ENCODE results near the gene MCC.

The MCC gene

GRCh38 chr5:113119246-113119924 lies 368.9 kb downstream of the MCC start:
- no peak overlapping the region for H3K4me3 Mint-ChIP-seq
- H3K36me3 Mint-ChIP-seq, result no peaks in the 10 kb centered on the region
- peaks cover 17% of the 10 kb centered on the region for H3K27me3 Mint-ChIP-seq
- no peak overlapping the region for H3K27ac Mint-ChIP-seq
- no peaks in the 10 kb centered on the region for H3K4me1 Mint-ChIP-seq
- ATAC-seq, result no peak
- no peaks in the 10 kb centered on the region for H3K9me3 Mint-ChIP-seq

DNA sequence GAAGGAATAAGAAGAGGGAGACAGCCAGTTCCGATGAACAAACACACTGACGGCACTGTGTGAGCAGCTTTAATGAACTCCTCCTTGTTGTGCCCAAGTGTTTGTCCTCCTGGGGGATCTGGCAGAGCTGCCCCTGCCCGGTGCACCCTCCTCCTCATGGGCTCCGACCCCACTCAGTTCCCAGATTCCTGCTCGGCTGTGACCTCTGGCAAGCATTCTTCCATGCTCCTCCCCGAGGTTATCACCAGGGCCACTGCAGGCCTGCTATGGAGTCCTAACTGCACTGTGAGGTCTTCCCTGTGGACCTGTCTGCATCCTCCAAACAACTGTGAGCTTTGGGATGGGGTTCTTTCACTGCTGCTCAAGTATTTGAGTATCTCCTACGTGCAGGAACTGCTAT lies 369.5 kb downstream of the MCC start:
- no peaks in the 10 kb centered on the region for H3K36me3 Mint-ChIP-seq
- peaks cover 16% of the 10 kb centered on the region for H3K27me3 Mint-ChIP-seq
- H3K4me1 Mint-ChIP-seq, result no peaks in the 10 kb centered on the region
- no peak overlapping the region for H3K27ac Mint-ChIP-seq
- ATAC-seq, result no peak
- no peak overlapping the region for H3K4me3 Mint-ChIP-seq
- peaks cover 2% of the 10 kb centered on the region for H3K9me3 Mint-ChIP-seq

DNA sequence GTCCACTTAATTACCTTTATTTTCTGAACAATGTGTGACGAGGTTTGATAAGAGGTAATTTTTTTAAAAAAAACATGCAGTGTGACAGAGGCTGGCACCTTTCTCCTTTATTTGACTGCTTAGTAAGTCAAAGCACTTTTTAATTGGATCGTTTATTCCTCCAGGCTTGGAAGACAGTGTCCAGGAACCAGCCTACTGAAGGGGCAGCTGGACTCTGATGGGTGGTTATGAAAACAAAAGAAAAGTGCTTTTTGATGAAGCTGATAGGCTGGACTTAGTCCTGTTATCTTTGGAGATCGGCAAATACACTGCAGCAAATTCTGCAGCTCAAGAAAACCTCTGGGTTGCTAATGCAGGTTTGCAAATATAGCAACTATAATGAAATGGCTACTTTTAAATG lies 370.0 kb downstream of the MCC start:
- H3K27me3 Mint-ChIP-seq, result peaks cover 11% of the 10 kb centered on the region
- no peaks in the 10 kb centered on the region for H3K4me1 Mint-ChIP-seq
- no peaks in the 10 kb centered on the region for H3K36me3 Mint-ChIP-seq
- H3K4me3 Mint-ChIP-seq, result no peak overlapping the region
- H3K27ac Mint-ChIP-seq, result no peak overlapping the region
- ATAC-seq, result no peak
- peaks cover 2% of the 10 kb centered on the region for H3K9me3 Mint-ChIP-seq

DNA sequence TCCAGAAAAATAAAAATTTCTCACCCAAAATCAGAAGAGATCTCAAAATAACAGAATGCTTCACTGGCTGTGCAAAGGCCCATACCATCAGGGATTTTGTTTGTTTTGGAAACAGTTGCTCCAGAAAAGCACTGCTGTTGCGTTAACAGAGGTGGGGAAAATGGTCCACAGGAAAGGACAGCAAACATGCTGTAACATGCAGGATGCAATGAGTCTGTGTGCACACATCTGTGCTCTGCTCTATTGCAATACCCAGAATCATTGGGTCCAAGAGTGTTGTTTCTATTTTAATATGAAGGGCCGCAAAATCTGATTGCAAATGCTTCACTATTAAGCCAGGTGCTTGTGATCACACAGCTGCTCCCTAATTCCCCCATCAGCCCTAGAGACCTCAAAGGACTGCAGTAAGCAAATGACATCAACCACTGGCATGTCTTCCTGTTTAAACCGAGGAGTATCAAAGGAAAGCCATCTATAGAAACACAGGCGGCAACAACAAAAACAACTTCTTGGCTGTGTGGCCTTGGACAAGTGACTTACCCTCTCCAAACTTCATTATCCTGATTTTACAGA lies 370.6 kb downstream of the MCC start:
- H3K27me3 Mint-ChIP-seq, result peaks cover 8% of the 10 kb centered on the region
- peaks cover 2% of the 10 kb centered on the region for H3K9me3 Mint-ChIP-seq
- no peak for ATAC-seq

DNA sequence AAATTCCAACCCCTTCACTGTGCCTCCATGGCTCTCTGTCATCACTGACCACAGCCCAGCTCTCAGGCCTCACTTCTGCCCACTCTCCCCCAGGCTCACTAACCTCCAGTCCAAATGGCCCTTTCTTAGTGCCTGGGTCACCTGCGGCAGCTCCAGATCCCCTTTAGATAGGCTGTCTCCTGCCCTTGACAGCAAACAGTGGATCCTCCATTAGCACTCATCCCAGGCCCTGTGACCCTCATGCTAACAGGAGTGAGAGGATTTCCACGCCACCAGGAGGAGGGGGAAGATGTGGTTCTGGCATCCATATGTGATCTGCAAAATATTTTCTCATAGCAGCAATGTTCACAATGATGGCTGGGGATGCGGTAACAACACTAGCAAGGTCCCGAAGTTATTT lies 372.3 kb downstream of the MCC start:
- ATAC-seq, result no peak
- Mint-ChIP-seq H3K27ac (no peak overlapping the region), H3K4me1 (no peaks in the 10 kb centered on the region), H3K4me3 (no peak overlapping the region), H3K36me3 (no peaks in the 10 kb centered on the region), H3K27me3 (peaks cover 8% of the 10 kb centered on the region), H3K9me3 (peaks cover 2% of the 10 kb centered on the region)

More for the DNA sequence above, 370.6 kb downstream of the MCC start:
- Mint-ChIP-seq H3K36me3 (no peaks in the 10 kb centered on the region), H3K4me1 (no peaks in the 10 kb centered on the region), H3K27ac (no peak overlapping the region), H3K4me3 (no peak overlapping the region)

DNA sequence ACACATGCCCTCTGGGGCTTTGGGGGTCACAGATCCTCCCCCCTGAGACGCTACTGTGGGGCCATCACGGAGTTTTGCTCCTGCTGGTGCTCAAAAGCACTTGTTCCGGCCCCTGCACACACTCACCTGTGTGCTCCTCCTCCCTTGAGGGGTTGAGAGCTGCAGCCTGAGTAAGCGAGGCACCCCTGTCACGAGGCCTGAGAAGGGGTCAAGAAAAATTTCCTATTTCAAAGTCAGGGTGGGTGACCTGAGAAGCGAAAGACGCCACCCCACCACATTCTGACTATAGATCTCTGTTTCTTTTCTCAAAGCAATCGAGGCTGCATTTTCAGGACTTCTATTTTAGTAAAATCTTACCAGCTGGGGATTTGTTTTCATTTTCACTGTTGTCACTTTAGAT lies 373.2 kb downstream of the MCC start:
- Mint-ChIP-seq H3K27ac (no peak overlapping the region), H3K4me3 (no peak overlapping the region), H3K9me3 (peaks cover 2% of the 10 kb centered on the region), H3K4me1 (no peaks in the 10 kb centered on the region), H3K27me3 (peaks cover 8% of the 10 kb centered on the region), H3K36me3 (no peaks in the 10 kb centered on the region)
- no peak for ATAC-seq

GRCh38 chr5:113114559-113114958 lies 373.7 kb downstream of the MCC start:
- Mint-ChIP-seq H3K9me3 (peaks cover 2% of the 10 kb centered on the region), H3K27ac (no peak overlapping the region), H3K27me3 (peaks cover 8% of the 10 kb centered on the region), H3K4me3 (no peak overlapping the region), H3K4me1 (no peaks in the 10 kb centered on the region), H3K36me3 (no peaks in the 10 kb centered on the region)
- ATAC-seq, result no peak

- Mint-ChIP-seq H3K9me3 (peaks cover 2% of the 10 kb centered on the region), H3K4me3 (no peak overlapping the region), H3K27me3 (peaks cover 8% of the 10 kb centered on the region), H3K36me3 (no peaks in the 10 kb centered on the region), H3K27ac (no peak overlapping the region), H3K4me1 (no peaks in the 10 kb centered on the region)
- no peak for ATAC-seq
Observed at GRCh38 chr5:113112435-113112834, 375.8 kb downstream of the MCC start.

DNA sequence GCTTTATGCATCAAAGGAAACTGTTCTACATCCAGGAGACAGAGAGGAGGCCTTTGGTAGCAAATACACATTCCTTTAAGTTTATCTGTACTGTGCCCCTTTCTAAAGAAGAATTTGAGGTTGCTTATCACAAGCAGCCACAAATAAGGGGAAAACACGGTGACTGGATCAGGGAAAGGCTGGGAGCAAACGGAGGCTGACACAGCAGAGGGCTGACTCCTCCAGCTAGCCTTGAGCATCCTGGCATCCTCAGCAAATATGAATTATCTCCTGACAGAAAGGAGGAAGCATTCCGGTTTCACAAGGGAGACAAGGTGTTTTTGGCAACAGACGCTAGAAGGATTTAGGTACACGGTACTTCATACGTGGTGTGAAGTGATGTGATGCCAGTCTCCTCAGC lies 378.1 kb downstream of the MCC start:
- Mint-ChIP-seq H3K27ac (no peak overlapping the region), H3K4me1 (no peaks in the 10 kb centered on the region), H3K4me3 (no peak overlapping the region), H3K9me3 (peaks cover 2% of the 10 kb centered on the region), H3K36me3 (no peaks in the 10 kb centered on the region), H3K27me3 (peaks cover 7% of the 10 kb centered on the region)
- ATAC-seq, result no peak

- Mint-ChIP-seq H3K4me1 (no peaks in the 10 kb centered on the region), H3K36me3 (no peaks in the 10 kb centered on the region), H3K9me3 (peaks cover 2% of the 10 kb centered on the region), H3K27ac (no peak overlapping the region), H3K27me3 (no peaks in the 10 kb centered on the region), H3K4me3 (no peak overlapping the region)
- ATAC-seq, result no peak
Observed at GRCh38 chr5:113109344-113109743, 378.9 kb downstream of the MCC start.

- Mint-ChIP-seq H3K4me1 (no peaks in the 10 kb centered on the region), H3K9me3 (no peaks in the 10 kb centered on the region), H3K36me3 (no peaks in the 10 kb centered on the region), H3K27me3 (no peaks in the 10 kb centered on the region), H3K4me3 (no peak overlapping the region), H3K27ac (no peak overlapping the region)
- no peak for ATAC-seq
Observed at GRCh38 chr5:113108485-113108884, 379.8 kb downstream of the MCC start.

DNA sequence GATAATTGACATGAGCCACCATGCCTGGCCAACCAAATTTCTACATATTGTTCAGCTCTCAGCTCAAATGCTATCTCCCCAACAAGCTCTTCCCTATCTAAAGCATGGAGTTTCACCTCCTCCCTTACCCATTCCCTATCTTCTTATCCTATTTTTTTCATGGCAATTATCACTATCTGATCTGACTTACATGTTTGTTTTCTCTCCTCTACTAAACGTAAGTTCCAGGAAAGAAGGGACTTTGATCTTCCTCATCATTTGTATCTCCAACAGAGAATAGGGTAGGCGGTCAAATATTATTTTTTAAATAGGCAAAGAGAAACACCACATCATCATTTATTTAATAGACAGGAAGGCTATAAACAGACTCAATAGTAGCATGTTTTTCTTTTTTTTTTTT lies 381.4 kb downstream of the MCC start:
- no peak overlapping the region for H3K27ac Mint-ChIP-seq
- H3K27me3 Mint-ChIP-seq, result no peaks in the 10 kb centered on the region

GRCh38 chr5:113105693-113106280 lies 382.5 kb downstream of the MCC start:
- no peaks in the 10 kb centered on the region for H3K9me3 Mint-ChIP-seq
- H3K36me3 Mint-ChIP-seq, result no peaks in the 10 kb centered on the region
- ATAC-seq, result no peak
- no peak overlapping the region for H3K27ac Mint-ChIP-seq
- no peaks in the 10 kb centered on the region for H3K27me3 Mint-ChIP-seq
- no peaks in the 10 kb centered on the region for H3K4me1 Mint-ChIP-seq
- no peak overlapping the region for H3K4me3 Mint-ChIP-seq

More for the DNA sequence above, 381.4 kb downstream of the MCC start:
- Mint-ChIP-seq H3K36me3 (no peaks in the 10 kb centered on the region), H3K4me3 (no peak overlapping the region), H3K4me1 (no peaks in the 10 kb centered on the region), H3K9me3 (no peaks in the 10 kb centered on the region)
- no peak for ATAC-seq

DNA sequence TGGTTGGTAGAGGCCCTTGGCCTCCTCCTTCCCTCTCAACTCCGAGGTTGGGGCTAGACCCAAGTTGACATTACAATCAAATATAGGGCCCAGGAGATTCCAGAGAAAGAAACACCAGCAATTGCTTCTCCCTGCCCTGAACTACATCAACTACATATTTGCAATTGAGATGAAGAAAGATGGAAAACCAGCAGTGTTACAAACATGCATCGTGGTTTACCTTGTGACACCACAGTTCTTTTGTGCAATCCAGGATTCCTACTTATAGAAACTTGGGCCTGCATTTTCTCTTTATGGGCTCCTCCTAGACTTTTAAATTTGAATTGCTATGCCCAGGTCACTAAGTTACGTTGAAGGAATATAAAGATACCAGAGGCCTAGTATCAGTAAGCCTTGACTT lies 384.9 kb downstream of the MCC start:
- no peaks in the 10 kb centered on the region for H3K9me3 Mint-ChIP-seq
- no peaks in the 10 kb centered on the region for H3K4me1 Mint-ChIP-seq
- H3K27me3 Mint-ChIP-seq, result no peaks in the 10 kb centered on the region
- H3K4me3 Mint-ChIP-seq, result no peak overlapping the region
- ATAC-seq, result no peak
- H3K27ac Mint-ChIP-seq, result no peak overlapping the region
- H3K36me3 Mint-ChIP-seq, result no peaks in the 10 kb centered on the region

GRCh38 chr5:113102121-113102531 lies 386.1 kb downstream of the MCC start:
- no peak for ATAC-seq
- no peaks in the 10 kb centered on the region for H3K36me3 Mint-ChIP-seq
- no peak overlapping the region for H3K27ac Mint-ChIP-seq
- H3K4me3 Mint-ChIP-seq, result no peak overlapping the region
- no peaks in the 10 kb centered on the region for H3K4me1 Mint-ChIP-seq
- H3K9me3 Mint-ChIP-seq, result no peaks in the 10 kb centered on the region
- no peaks in the 10 kb centered on the region for H3K27me3 Mint-ChIP-seq

- ATAC-seq, result no peak
- Mint-ChIP-seq H3K27me3 (no peaks in the 10 kb centered on the region), H3K4me1 (no peaks in the 10 kb centered on the region), H3K27ac (no peak overlapping the region), H3K4me3 (no peak overlapping the region), H3K36me3 (no peaks in the 10 kb centered on the region), H3K9me3 (no peaks in the 10 kb centered on the region)
Observed at GRCh38 chr5:113100981-113101380, 387.3 kb downstream of the MCC start.
